Measurements from ENCODE around the gene FOXL3. TPM values are rescaled to one million over a fixed set of nuclear protein-coding genes. Genes with fewer than 3 reads are reported as not detected.

FOXL3 gene
- total RNA-seq, 4 donors from 2014 or later: not detected

DNA sequence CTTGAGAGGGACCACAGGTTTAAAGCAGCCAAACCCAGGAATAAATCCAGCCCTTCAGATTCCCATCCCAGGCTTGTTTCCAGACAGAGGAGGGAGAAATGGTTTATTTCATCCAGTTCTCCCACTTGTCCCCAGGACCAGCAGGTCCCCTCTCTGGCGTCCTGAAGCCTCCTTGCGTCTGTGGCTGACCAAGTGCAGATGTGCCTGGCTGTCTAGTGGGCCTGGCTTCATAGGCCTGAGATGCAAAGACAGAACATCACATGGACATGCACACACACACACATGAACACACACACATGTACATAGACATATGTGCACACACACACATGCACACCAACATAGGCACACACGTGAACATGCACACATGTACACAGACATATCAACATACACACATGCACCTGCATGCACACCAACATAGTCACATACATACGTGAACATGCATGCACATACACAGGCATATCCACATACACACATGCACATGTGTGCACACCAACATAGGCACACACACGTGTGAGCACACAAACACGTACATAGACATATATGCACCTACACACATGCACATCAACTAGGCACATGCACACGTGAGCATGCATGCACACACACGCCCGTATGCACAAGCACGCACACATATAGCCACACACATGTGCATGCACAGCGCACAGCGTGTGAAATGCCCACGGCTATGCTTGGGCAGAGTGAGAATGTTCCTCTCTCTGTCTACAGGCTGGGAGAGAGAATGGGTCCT is 10.7 kb downstream of the FOXL3 start:
- no peak for DNase-seq (ENCODE audit: low spot score in 2 of 2)
- Histone ChIP-seq H3K27me3 (peaks cover 0 to 3% of the 10 kb centered on the region in 2 donors), H3K36me3 (no peaks in the 10 kb centered on the region), H3K4me1 (no peaks in the 10 kb centered on the region), H3K27ac (no peak overlapping the region), H3K4me3 (no peak overlapping the region), H3K9me3 (no peaks in the 10 kb centered on the region)
- WGBS, 2 donors: 92% methylated on average over 13 of the region's 13 CpGs
- TF ChIP-seq, protein P1, sequence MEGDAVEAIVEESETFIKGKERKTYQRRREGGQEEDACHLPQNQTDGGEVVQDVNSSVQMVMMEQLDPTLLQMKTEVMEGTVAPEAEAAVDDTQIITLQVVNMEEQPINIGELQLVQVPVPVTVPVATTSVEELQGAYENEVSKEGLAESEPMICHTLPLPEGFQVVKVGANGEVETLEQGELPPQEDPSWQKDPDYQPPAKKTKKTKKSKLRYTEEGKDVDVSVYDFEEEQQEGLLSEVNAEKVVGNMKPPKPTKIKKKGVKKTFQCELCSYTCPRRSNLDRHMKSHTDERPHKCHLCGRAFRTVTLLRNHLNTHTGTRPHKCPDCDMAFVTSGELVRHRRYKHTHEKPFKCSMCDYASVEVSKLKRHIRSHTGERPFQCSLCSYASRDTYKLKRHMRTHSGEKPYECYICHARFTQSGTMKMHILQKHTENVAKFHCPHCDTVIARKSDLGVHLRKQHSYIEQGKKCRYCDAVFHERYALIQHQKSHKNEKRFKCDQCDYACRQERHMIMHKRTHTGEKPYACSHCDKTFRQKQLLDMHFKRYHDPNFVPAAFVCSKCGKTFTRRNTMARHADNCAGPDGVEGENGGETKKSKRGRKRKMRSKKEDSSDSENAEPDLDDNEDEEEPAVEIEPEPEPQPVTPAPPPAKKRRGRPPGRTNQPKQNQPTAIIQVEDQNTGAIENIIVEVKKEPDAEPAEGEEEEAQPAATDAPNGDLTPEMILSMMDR (IDR thresholded peaks at IDR 0.05): no peak
- TF ChIP-seq POLR2A (IDR thresholded peaks at IDR 0.05): no peak
- TF ChIP-seq EP300 (IDR thresholded peaks at IDR 0.05): no peak

DNA sequence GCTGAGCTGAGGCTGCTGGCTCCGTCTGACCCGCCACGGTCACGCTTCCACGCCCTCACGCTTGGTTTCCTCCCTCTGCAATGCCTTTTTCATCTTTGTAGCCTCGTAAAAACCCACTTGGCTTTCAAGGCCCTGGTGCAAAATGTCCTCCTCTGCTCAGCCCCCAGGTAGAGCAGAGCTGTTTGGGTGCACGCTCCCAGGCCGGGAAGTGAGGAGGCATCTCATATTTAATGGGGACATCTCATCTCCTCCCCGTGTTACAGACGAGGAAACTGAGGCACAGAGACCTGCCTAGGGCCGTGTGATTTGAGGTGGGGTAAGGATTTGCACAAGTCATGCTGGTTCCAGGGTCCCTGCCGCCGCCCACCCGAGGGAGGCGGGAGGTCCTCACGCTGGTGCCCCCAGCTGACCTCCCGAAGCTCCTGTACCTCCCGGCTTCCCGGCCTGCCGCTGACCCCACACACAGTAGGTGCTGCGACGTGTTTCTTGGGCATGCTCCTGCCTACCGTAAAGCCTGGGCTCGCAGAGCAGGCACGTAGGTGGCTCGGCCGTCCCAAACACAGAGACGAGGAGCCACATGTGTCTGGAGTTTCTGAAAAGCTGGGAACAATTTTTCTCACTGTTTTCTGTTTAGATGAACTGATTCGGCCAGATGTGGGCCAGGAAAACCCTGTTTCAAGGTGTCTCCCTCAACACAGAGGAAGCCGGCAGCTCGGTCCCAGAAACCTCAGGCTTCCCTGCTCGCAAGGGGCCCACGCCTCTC is 11.5 kb downstream of the FOXL3 start:
- 78 to 79% methylated on average over 28 to 31 of the region's 34 CpGs for WGBS, 2 donors
- no peak for DNase-seq (ENCODE audit: low spot score in 2 of 2)
- Histone ChIP-seq H3K9me3 (no peaks in the 10 kb centered on the region), H3K27ac (no peak overlapping the region), H3K36me3 (no peaks in the 10 kb centered on the region), H3K4me3 (no peak overlapping the region), H3K4me1 (no peaks in the 10 kb centered on the region), H3K27me3 (peaks cover 0 to 7% of the 10 kb centered on the region in 2 donors)
- TF ChIP-seq POLR2A (IDR thresholded peaks at IDR 0.05) (no peak), EP300 (IDR thresholded peaks at IDR 0.05) (no peak)
- TF ChIP-seq, protein P1 (IDR thresholded peaks at IDR 0.05): no peak

DNA sequence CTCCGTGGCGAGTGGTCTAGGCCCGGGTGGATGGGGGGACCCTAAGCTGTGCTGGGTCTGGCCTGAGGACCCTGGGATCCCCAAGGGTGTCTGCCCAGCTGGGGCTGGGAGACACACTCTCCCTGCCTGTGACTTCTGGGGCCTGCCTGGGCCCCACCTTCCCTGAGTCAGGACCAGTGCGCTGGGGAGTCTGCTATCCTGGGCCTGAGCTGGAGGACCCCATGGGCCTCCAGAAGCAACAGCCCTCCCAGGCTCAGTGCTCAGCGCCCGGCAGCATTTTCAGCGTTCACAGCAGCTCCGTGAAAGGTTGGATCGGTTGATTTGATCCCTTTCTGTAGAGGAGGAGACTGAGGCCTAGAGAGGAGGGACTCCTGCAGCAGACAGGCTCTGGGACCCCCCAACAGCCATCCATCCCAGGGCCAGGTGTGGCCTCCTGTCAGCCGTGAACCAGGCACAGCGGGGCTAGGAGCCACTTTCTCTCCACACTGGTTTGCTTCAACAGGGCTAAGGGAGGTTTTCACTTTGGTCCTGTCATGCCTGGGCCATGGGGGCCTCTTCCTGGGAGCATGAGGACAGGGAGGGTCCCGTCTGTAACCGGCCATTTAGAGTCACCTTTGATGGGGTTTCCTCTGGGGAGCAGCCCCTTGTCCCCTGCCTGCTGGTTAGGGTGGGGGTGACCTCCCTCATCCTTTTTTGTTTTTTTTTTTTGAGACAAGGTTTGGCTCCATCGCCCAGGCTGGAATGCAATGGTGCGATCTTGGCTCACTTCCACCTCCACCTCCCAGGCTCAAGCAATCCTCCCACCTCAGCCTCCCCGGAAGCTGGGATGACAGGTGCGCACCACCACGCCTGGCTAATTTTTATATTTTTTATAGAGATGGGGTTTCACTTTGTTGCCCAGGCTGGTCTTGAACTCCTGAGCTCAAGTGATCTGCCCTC is 12.4 kb downstream of the FOXL3 start:
- no peak for DNase-seq (ENCODE audit: low spot score in 2 of 2)
- Histone ChIP-seq H3K4me1 (no peaks in the 10 kb centered on the region), H3K9me3 (peaks cover 0 to 3% (median 0%) of the 10 kb centered on the region in 4 donors), H3K4me3 (no peak overlapping the region), H3K27ac (no peak overlapping the region), H3K36me3 (no peaks in the 10 kb centered on the region), H3K27me3 (peaks cover 0 to 7% of the 10 kb centered on the region in 2 donors)
- TF ChIP-seq EP300 (IDR thresholded peaks at IDR 0.05) (no peak), POLR2A (IDR thresholded peaks at IDR 0.05) (no peak)
- TF ChIP-seq, protein P1 (IDR thresholded peaks at IDR 0.05): no peak
- 86 to 94% methylated on average over 15 to 18 of the region's 18 CpGs for WGBS, 2 donors

DNA sequence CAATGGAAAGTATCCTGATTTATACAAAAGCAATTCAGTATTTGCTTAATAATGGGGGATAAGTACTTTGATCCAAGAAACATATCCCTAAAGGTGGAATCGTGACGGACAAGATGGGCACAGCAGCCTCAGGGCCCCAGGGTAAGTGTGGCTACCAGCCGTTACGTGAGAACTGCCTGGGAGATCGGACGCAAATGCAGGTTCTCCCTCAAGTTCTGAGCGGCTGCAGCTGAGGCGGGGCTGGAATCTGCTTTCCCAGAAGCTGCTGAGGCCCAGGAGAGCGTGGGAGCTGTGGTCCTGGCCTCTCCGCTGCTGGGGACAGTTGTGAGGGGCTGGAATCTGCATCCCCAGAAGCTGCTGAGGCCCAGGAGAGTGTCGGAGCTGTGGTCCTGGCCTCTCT is 13.5 kb downstream of the FOXL3 start:
- no peak for DNase-seq (ENCODE audit: low spot score in 2 of 2)
- peaks cover 0 to 7% of the 10 kb centered on the region in 2 donors for H3K27me3 ChIP-seq
- H3K4me1 ChIP-seq: no peaks in the 10 kb centered on the region
- 72 to 79% methylated on average over 11 of the region's 11 CpGs for WGBS, 2 donors
- no peaks in the 10 kb centered on the region for H3K36me3 ChIP-seq
- peaks cover 0 to 14% (median 0%) of the 10 kb centered on the region in 4 donors for H3K9me3 ChIP-seq
- TF ChIP-seq EP300 (IDR thresholded peaks at IDR 0.05) (no peak), POLR2A (IDR thresholded peaks at IDR 0.05) (no peak)
- TF ChIP-seq, protein P1 (IDR thresholded peaks at IDR 0.05): no peak
- no peak overlapping the region for H3K4me3 ChIP-seq
- no peak overlapping the region for H3K27ac ChIP-seq
